ENCODE data around the gene TRMO.
A peak's percentile ranks its signal among the peaks of the same experiment; 100 is the strongest.

Gene TRMO

DNA sequence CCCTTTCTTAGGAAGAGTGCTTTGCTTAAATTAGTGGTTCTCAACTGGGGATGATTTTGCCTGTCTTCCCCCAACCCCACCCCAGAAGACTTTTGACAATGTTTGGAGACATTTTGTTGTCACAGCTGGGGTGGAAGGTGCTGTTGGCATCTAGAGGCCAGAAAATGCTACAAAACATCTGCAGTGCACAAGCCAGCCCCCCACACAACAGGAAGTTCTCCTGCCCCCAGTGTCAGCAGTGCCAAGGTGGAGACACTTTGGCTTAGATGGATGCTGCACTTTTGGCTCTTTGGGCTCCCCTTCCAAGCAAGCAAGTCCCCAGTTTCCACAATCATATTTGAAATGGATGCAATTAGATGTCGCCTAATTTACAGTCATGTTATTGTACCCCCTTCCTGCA, 13.0 kb upstream of the TRMO start:
- DNase-seq (ENCODE audit: low read depth in 1 of 2, low spot score in 1 of 2) = no peak
- TF ChIP-seq POLR2AphosphoS5 (IDR thresholded peaks at IDR 0.05; ENCODE audit: low read depth) = no peak
- TF ChIP-seq, protein P1, sequence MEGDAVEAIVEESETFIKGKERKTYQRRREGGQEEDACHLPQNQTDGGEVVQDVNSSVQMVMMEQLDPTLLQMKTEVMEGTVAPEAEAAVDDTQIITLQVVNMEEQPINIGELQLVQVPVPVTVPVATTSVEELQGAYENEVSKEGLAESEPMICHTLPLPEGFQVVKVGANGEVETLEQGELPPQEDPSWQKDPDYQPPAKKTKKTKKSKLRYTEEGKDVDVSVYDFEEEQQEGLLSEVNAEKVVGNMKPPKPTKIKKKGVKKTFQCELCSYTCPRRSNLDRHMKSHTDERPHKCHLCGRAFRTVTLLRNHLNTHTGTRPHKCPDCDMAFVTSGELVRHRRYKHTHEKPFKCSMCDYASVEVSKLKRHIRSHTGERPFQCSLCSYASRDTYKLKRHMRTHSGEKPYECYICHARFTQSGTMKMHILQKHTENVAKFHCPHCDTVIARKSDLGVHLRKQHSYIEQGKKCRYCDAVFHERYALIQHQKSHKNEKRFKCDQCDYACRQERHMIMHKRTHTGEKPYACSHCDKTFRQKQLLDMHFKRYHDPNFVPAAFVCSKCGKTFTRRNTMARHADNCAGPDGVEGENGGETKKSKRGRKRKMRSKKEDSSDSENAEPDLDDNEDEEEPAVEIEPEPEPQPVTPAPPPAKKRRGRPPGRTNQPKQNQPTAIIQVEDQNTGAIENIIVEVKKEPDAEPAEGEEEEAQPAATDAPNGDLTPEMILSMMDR (IDR thresholded peaks at IDR 0.05; ENCODE audit: insufficient read depth, low read length) = no peak
- TF ChIP-seq GABPA (IDR thresholded peaks at IDR 0.05; ENCODE audit: low read depth) = no peak
- no peak for TF ChIP-seq SPI1 (IDR thresholded peaks at IDR 0.05; ENCODE audit: borderline replicate concordance, low read depth)
- TF ChIP-seq, protein P2, sequence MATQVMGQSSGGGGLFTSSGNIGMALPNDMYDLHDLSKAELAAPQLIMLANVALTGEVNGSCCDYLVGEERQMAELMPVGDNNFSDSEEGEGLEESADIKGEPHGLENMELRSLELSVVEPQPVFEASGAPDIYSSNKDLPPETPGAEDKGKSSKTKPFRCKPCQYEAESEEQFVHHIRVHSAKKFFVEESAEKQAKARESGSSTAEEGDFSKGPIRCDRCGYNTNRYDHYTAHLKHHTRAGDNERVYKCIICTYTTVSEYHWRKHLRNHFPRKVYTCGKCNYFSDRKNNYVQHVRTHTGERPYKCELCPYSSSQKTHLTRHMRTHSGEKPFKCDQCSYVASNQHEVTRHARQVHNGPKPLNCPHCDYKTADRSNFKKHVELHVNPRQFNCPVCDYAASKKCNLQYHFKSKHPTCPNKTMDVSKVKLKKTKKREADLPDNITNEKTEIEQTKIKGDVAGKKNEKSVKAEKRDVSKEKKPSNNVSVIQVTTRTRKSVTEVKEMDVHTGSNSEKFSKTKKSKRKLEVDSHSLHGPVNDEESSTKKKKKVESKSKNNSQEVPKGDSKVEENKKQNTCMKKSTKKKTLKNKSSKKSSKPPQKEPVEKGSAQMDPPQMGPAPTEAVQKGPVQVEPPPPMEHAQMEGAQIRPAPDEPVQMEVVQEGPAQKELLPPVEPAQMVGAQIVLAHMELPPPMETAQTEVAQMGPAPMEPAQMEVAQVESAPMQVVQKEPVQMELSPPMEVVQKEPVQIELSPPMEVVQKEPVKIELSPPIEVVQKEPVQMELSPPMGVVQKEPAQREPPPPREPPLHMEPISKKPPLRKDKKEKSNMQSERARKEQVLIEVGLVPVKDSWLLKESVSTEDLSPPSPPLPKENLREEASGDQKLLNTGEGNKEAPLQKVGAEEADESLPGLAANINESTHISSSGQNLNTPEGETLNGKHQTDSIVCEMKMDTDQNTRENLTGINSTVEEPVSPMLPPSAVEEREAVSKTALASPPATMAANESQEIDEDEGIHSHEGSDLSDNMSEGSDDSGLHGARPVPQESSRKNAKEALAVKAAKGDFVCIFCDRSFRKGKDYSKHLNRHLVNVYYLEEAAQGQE (IDR thresholded peaks at IDR 0.05; ENCODE audit: insufficient replicate concordance, low read depth) = no peak
- H3K27me3 ChIP-seq (ENCODE audit: insufficient read depth, poor library complexity, severe bottlenecking) = no peaks in the 10 kb centered on the region
- no peak overlapping the region for H3K27ac ChIP-seq (replicated peaks)
- H3K4me3 ChIP-seq (replicated peaks; ENCODE audit: insufficient read depth, low read length) = no peak overlapping the region

DNA sequence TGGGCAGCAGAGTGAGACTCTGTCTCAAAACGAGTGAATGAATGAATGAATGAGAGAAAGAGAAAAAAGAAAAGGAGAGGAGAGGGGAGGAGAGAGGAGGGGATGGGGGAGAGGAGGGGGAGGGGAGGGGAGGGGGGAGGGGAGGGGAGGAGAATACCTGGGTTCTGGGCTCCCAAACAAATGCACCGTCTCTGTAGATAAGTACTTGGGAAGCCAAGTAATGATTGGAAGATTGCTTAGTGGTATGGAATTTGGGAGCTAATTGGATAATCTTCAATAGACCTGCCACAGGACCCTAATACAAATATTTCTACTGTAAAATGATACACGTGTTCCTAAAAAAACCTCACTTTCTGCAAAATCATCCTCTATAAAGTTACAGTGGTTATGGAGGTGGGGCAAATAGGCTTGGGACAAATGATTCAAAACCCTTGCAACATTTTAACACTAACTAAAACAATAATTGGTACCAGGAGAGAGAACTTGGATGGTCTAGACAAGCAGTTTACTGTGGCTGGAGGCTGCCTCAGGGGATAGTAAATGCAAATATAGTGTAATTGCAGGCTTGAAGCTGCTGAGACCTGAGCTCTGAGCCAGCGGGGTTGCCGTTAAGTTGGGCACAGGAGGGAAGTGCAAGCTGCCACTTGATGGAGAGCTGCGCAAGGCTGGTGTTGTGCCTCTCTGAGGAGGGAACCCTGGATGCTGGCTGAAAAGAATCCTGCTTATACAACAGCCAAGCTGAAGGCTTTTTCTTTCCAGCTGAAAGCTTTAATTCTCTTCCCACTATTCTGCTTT, 12.2 kb upstream of the TRMO start:
- TF ChIP-seq POLR2AphosphoS5 (IDR thresholded peaks at IDR 0.05; ENCODE audit: low read depth) (no peak), SPI1 (IDR thresholded peaks at IDR 0.05; ENCODE audit: borderline replicate concordance, low read depth) (peak; percentile 34; the same call in 1 of the 2 replicates)
- H3K27me3 ChIP-seq (ENCODE audit: insufficient read depth, poor library complexity, severe bottlenecking) = no peaks in the 10 kb centered on the region
- H3K4me3 ChIP-seq (replicated peaks; ENCODE audit: insufficient read depth, low read length) = no peak overlapping the region
- peak in 1 of 2 experiments; percentile 5 for DNase-seq (ENCODE audit: low read depth in 1 of 2, low spot score in 1 of 2)
- no peak overlapping the region for H3K27ac ChIP-seq (replicated peaks)

DNA sequence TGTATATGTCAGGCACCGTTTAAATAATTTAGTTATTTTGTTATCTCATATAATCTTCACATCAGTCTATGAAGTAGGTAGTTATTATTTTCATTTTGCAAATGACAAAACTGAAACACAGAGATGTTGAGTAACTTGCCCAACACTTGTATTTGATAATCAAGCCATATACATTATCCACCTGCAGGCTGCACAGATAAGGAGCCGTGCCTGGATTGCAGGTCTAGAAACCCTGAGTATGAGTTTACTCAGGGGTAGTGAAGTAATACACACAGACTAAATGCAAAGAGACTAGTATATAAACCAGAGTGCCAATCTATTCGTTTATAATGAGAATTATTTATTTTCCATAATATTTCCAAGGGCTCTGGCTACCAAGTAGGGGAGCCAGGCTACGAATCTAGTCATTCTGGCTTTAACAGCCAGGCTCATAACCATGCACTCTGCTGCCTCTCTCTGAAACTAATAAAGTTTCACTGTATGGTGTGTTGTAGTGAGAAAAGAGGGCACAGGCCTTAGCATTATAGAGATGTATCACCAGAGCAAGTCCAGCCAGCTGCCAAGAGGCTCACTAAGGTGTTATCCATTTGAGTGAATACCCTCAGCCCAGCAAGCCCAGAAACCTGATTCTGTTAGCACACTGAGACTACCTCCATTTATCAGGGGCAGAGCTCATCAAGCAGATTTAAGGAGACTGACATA, 11.1 kb upstream of the TRMO start:
- DNase-seq (ENCODE audit: low read depth in 1 of 2, low spot score in 1 of 2) = no peak
- TF ChIP-seq GABPA (IDR thresholded peaks at IDR 0.05; ENCODE audit: low read depth) (no peak), POLR2AphosphoS5 (IDR thresholded peaks at IDR 0.05; ENCODE audit: low read depth) (no peak), SPI1 (IDR thresholded peaks at IDR 0.05; ENCODE audit: borderline replicate concordance, low read depth) (no peak)
- TF ChIP-seq, protein P1 (IDR thresholded peaks at IDR 0.05; ENCODE audit: insufficient read depth, low read length) = no peak
- TF ChIP-seq, protein P2 (IDR thresholded peaks at IDR 0.05; ENCODE audit: insufficient replicate concordance, low read depth) = no peak
- no peak overlapping the region for H3K4me3 ChIP-seq (replicated peaks; ENCODE audit: insufficient read depth, low read length)
- H3K27me3 ChIP-seq (ENCODE audit: insufficient read depth, poor library complexity, severe bottlenecking) = no peaks in the 10 kb centered on the region
- no peak overlapping the region for H3K27ac ChIP-seq (replicated peaks)

DNA sequence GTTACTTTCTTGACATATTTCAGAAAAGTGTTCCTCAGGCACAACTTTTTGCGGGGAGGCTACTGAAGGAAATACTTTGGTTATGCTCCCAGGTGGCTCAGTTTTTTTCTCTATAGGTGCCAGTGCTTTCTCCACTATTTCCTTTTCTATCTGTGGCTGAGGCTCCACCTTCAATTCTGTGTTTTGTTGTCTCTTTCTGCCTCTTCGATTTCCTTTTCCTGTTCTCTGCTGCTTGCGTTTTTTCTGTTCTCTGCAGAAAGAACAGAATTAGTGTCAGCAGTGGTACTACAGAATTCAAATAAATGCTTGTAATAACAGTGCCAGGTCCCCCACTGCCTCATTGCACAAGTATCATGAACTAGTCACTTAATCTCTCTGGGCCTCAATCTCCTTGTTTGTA, 8.7 kb upstream of the TRMO start:
- Histone ChIP-seq H3K27me3 (ENCODE audit: insufficient read depth, poor library complexity, severe bottlenecking) (no peaks in the 10 kb centered on the region), H3K27ac (replicated peaks) (no peak overlapping the region), H3K4me3 (replicated peaks; ENCODE audit: insufficient read depth, low read length) (no peak overlapping the region)
- DNase-seq (ENCODE audit: low read depth in 1 of 2, low spot score in 1 of 2) = no peak
- TF ChIP-seq, protein P2 (IDR thresholded peaks at IDR 0.05; ENCODE audit: insufficient replicate concordance, low read depth) = no peak
- TF ChIP-seq GABPA (IDR thresholded peaks at IDR 0.05; ENCODE audit: low read depth) (no peak), SPI1 (IDR thresholded peaks at IDR 0.05; ENCODE audit: borderline replicate concordance, low read depth) (no peak)
